Activated CD4-positive, alpha-beta T cell treated with anti-CD3 and anti-CD28 coated beads for 1 hour (primary cell): ENCODE results near the gene PLCB4.

Experiments used
- DNase-seq: peaks from one replicate; pipeline ENCODE4 v3.0.0-alpha.2; 2020

PLCB4 gene

DNA sequence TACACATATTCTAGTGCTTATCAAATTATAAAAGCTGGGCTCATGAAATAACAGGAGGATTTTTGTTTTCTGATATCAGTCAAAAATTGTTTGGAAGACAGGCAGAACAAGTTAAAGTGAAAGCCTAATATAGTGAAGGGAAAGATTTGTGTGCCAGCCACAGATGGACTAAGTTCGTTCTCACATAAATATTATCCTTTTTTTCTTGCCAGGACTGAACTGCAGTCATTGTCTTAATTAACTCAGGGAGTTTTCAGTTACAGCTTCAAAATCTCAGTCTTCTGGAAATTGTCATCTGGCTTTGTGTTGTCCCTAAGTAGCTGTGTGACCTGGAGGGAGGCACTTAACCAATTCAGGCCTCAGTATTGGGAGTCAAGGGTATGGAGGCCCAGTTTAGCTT lies 40.7 kb downstream of the PLCB4 start:
- DNase-seq = no peak

DNA sequence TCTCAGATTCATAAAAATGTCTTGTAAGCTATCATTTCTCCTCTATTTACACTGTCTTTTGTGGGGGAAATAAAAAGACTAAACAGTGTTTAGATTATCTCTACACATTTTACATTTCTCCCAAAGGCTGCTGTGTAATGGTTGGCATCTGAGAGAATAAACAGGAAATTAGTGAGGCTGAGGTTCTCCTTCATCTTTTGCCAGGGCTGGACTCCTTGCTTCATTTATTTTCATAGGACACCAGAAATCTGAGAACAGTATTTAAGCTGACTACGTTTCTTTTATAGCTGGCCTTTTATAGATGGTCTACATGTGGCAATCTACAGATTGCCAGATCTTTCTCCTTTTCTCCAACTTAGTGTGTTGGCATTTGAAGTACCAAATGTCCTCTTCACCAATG lies 41.5 kb downstream of the PLCB4 start:
- no peak for DNase-seq

DNA sequence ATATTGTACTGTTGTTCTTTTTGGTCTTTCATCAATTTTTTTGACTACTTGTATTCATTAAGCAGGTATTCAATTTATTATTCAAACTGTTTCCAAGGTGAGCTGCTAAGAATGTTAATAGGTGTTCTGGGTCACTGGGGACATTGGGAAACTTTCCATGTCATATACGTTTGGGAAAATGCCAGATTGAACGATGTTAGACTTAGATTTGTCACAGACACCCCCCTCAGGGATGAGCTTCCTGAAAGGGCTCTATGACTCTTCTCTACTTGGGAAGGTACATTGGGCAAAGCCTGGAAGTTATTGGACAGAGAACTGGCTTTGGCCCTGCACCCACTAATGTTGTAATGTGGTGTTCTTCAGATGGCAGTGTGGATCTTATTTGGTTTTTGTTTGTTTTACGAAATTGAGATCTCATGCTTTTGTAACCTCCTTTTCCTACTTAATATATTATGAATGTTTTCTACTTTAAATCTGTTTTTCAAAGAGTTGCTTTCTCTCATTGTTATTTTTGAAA lies 42.1 kb downstream of the PLCB4 start:
- DNase-seq = no peak

DNA sequence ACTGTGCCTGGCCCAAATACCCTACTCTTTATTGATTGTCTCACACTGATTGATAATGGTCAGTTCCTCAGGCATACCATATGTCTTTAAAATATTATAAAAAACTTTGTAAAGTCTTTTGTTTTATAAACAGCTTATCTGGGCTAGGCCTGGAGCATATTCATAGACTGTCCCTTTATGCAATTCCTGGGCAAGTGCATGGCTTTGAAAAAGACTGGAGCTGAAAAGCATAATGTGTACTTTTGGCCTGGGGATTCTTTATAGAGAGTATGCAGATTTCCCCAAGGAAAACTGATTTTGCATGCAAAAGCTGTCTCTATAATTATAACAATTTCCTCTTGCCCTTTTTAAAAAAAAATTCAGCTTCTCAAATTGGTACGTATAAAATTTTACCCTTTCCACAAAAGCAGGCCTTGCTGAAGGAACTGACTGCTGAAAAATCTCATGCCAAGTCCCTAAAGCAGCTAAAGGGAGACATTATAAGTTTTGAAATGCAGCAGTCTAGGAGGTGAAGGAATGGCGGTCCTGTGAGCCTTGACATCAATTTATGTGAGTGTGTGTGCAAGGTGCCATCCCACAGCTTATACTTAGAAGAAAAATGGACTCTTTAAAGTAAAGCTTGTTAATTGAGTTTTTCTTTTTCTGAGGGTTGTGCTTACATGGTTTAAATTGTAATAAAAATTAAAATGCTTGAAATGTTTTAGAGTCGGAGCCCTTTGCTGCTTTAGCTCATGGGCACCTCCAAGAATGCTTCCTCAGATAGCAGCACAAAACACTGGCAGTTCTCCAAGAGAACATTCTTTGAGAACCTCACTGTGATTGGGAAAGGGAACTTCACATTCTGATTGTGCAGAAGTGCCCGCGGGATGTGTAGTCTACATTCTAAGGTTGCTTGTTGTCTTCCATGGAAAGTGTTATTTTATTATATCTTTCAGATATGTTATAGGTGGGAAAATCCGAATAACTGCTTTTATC lies 43.9 kb downstream of the PLCB4 start:
- DNase-seq = no peak

- DNase-seq = no peak
Measured at GRCh38 chr20:9114709-9115108, 45.8 kb downstream of the PLCB4 start.

DNA sequence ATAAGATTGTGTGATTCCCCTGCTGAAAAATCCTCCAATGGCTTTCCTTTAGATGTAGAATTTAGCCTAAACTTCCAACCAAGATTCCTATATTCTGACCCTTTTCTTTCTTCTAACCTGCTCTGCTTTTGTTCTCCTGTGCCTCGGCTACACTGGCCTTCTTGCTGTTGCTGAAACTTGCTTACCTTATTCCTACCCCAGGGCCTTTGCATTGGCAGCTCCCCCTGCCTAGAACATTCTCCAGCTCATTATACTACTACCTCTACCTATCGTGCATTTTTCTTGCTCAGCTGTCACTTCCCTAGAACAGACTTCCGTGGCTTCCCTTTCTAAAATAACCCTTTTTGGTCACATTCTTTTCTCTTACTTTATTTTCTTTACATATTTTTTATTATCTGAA lies 48.7 kb downstream of the PLCB4 start:
- DNase-seq = no peak

- DNase-seq = no peak
Measured at GRCh38 chr20:9119776-9120175, 50.9 kb downstream of the PLCB4 start.

- DNase-seq = no peak
Measured at GRCh38 chr20:9121211-9121610, 52.3 kb downstream of the PLCB4 start.

- DNase-seq = no peak
Measured at GRCh38 chr20:9122571-9122970, 53.7 kb downstream of the PLCB4 start.

DNA sequence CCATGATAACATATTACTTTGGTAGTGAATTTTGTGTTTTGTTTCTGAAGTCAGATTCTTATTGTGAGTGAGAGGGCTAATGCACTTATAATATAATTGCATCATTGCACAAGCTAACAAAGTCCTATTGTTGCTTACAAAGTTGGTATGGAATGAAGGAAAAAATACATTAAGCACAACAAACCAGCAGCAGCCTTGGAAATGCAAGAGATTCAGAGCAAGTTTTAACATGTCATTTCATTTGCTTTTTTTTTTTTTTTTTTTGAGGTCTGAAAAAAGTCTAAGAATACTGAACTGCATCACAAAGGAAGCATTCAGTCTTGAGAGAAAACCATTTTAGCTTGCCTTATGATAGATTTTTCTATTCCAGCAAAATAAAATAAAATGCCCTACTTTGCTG lies 57.6 kb downstream of the PLCB4 start:
- no peak for DNase-seq

GRCh38 chr20:9128568-9128967 lies 59.7 kb downstream of the PLCB4 start:
- no peak for DNase-seq

DNA sequence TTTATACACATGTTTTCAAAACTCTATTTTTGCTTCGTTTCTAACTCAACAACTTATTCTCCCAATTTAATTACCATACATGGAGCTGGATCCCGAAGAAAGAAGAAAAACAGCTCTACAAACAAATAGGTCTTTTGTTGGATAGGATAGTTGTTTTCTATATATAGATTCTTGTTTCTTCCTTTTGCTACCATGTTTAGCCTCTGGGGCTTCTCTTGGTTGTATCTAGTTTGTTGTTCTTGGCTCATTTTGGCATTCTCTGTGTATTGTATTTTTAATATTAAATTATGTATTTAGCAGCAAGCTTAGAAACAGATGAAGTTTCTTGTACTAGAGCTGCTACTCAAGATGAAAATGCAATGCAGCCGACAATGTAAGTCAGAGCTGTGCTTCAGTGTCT lies 60.9 kb downstream of the PLCB4 start:
- DNase-seq = no peak

DNA sequence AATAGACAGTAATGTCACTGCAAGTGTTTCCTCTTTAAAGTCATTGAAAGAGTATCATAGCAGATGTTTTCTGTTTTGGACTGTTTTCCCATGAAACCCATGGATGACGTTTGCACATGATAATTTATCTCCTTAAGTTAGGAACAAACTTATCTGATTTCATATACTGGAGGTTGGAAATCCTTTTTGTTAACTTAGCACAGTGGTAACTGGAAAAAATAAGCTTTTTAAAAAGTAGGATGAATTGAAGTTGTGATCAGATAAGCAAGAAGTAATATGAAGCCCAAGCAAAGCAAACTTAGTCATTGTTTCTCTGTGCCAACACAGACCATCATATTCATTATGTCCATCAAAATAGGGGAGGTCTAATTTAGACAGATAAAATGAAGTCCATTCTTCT lies 61.6 kb downstream of the PLCB4 start:
- no peak for DNase-seq

DNA sequence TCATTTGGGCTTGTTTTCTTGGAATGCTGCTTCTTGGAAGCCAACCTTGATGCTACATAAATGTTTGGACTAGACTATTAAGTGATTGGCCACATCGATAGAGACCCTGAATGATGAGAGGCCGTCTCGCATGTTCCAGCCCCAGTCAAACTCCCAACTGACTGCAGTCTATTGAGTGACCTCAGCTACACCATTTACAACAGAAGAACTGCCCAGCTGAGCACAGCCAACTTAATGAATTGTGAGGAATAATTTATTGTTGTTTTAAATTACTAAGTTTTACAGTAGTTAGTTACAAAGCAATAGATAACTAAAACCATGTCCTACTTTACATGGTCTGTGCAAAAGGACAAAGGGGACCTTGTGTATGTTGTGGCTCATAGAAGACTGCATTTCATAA lies 63.0 kb downstream of the PLCB4 start:
- DNase-seq = no peak

DNA sequence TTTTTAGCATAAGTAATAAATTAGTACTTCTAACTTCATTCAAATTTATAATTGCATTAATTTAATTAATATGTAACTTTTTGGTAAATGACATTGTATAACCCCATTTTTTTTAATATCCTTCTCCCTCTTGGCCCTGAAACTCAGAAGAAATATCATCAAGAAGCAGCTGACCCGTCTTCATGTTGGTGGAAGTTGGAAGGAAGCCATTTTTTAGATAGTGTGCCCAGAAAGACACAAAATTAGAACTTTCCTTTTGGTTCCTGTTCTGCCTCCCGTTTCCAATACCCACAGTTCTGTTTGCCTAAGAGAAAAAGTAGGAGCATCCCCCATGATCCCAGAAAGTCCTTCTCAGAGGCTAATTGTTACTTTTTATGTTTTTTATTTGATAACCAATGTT lies 65.5 kb downstream of the PLCB4 start:
- DNase-seq = no peak

DNA sequence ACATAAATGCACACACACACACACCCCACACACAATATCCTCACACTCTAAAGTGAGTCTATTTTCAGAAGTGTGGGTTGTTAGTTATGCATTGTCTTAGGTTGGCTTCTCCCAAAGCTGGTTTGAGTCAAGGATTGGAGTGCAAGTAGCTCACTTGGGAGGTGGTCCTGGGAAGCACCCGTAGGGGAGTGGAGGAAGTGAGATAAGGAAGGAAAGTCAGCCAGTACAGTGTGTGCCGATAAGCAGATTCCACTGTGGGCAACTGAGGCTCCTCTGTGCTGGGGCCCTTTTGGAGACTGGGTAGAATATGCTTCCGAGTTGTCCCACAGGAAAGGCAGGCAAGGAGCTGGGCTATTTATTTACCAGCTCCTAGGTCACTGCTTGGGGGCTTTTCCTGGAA lies 67.2 kb downstream of the PLCB4 start:
- no peak for DNase-seq

DNA sequence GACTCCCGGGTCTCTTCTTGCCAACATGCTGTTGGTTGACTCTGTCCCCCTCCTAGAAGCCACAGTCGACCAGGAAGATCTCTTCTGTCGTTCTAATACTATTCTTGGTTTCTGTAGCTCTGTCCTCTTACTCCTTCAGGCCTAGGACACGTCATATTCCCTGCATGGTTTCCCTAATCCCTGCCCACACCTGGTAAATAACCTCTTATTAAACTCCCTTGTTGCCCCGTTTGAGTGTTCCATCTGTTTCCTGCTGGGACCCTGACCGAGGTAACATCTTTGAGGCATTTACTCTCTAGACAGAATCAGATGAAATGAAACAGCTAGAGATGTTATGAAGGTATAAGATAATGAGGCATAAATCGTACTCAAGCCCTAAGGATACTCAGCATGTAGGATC lies 68.1 kb downstream of the PLCB4 start:
- no peak for DNase-seq

GRCh38 chr20:9139106-9139833 lies 70.4 kb downstream of the PLCB4 start:
- DNase-seq = no peak

- no peak for DNase-seq
Measured at GRCh38 chr20:9140162-9140760, 71.4 kb downstream of the PLCB4 start.

- no peak for DNase-seq
Measured at GRCh38 chr20:9141070-9141469, 72.2 kb downstream of the PLCB4 start.

DNA sequence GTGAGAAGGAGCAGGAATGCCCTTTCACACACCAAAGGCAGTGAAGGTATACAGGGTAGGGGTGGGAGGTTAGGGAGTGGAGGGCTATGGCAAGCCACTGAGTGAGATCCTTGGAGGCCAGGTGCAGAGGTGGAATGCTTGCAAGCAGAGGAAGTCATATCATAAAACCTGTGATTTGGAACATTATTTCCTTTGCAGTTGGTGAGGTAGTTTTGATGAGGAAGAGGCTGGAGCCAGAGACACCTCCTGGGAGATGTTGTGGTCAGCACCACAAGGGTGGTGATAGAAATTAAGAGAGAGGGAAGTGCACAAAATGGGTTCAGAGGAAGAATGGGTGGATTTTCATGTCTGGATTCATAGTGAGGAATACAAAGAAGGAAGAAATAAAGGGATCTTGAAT lies 73.0 kb downstream of the PLCB4 start:
- no peak for DNase-seq

- DNase-seq = no peak
Measured at GRCh38 chr20:9142809-9143208, 73.9 kb downstream of the PLCB4 start.

GRCh38 chr20:9143926-9144325 lies 75.0 kb downstream of the PLCB4 start:
- DNase-seq = no peak

DNA sequence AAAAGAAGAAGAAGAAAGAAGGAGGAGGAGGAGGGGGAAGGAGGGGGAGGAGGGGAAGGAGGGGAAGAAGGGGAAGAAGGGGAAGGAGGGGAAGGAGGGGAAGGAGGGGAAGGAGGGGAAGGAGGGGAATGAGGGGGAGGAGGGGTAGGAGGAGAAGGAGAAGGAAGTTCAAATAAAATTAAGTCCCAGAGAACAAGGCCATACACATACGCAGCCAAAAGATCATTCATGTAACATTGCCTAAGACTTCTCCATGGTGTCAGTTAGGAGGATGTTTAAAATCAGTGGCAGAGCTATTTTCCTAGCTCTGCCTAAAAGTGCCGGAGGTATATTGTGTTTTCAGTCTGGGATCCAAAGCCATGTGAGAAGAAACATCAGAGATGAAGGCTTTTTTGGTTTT lies 75.8 kb downstream of the PLCB4 start:
- DNase-seq = no peak
